Kidney epithelial cell (primary cell): Measurements from ENCODE around the gene SLC9A7. TPM values are rescaled to one million over a fixed set of nuclear protein-coding genes. Genes with fewer than 3 reads are reported as not detected.

Experiments used
- DNase-seq: peaks from one replicate; pipeline ENCODE4 v3.0.0-alpha.2; 2010; ENCODE audit warnings: low read depth
- H3K27me3 ChIP-seq: 2 replicates; pipeline ENCODE4 v1.6.0; 2011; ENCODE audit warnings: low read length; ENCODE audit not compliant: control insufficient read depth, insufficient read depth
- H3K36me3 ChIP-seq: 2 replicates; pipeline ENCODE4 v1.5.1; 2011; ENCODE audit warnings: low read length; ENCODE audit not compliant: control insufficient read depth, insufficient read depth
- H3K4me3 ChIP-seq: 2 replicates; pipeline ENCODE4 v1.5.1; 2011; ENCODE audit warnings: low read depth, mild to moderate bottlenecking, control low read depth, low read length
- total RNA-seq: library from RNA; depleted of rRNA; stranded (reverse); fragments of >200 nt; gene quantifications from 2 replicates; pipeline ENCODE4 v1.2.3, GENCODE V29; 2015
- TF ChIP-seq, protein P1 (sequence below): IDR thresholded peaks from 2 replicates; pipeline ENCODE4 v1.5.1; 2011; ENCODE audit warnings: mild to moderate bottlenecking, moderate library complexity, low read length, control low read depth, inconsistent platforms; ENCODE audit not compliant: insufficient read depth, poor library complexity, severe bottlenecking

The SLC9A7 gene
- total RNA-seq, 1 donor from 2014 or later, result 9.8 TPM

DNA sequence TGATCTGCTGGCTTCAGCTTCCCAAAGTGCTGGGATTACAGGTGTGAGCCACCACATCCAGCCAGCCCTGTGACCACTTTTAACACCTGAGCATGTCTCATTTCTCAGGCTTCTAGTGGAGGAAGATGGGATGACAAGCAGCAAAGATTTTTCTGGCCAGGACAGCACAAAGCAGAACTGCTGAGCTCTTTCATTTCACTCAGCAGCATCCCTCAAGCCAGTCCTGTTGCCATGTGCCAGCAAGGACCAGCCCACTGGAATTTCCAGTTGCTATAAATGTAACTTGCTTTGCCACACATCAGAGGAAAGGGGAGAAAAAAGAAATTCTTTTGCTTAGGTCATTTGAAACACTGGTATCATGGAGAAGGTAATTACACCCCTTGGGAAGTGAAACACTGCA, 75.9 kb downstream of the SLC9A7 start:
- no peaks in the 10 kb centered on the region for H3K36me3 ChIP-seq
- H3K4me3 ChIP-seq, result no peak overlapping the region
- DNase-seq, result no peak
- no peaks in the 10 kb centered on the region for H3K27me3 ChIP-seq
- TF ChIP-seq, protein P1, sequence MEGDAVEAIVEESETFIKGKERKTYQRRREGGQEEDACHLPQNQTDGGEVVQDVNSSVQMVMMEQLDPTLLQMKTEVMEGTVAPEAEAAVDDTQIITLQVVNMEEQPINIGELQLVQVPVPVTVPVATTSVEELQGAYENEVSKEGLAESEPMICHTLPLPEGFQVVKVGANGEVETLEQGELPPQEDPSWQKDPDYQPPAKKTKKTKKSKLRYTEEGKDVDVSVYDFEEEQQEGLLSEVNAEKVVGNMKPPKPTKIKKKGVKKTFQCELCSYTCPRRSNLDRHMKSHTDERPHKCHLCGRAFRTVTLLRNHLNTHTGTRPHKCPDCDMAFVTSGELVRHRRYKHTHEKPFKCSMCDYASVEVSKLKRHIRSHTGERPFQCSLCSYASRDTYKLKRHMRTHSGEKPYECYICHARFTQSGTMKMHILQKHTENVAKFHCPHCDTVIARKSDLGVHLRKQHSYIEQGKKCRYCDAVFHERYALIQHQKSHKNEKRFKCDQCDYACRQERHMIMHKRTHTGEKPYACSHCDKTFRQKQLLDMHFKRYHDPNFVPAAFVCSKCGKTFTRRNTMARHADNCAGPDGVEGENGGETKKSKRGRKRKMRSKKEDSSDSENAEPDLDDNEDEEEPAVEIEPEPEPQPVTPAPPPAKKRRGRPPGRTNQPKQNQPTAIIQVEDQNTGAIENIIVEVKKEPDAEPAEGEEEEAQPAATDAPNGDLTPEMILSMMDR, result no peak

DNA sequence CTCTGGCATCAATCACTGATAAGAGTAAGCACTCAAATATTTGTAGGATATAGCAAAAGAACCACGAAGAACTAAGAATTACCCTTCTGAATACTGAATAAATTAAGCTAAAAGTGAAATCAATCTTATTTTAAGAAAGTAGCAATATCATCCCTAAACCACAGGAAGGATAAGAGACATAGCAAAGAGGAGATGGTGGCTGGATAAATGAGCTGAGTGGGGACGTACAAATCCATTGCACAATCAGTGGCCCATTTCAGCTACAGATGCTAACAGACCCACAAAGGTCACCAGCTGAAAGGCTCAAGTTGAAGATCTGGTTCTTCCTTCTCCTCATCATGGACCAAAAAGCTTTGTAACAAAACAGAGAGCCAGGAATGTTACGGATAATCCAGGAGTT, 77.1 kb downstream of the SLC9A7 start:
- no peak for DNase-seq
- TF ChIP-seq, protein P1, result no peak
- no peaks in the 10 kb centered on the region for H3K27me3 ChIP-seq
- no peak overlapping the region for H3K4me3 ChIP-seq
- no peaks in the 10 kb centered on the region for H3K36me3 ChIP-seq

DNA sequence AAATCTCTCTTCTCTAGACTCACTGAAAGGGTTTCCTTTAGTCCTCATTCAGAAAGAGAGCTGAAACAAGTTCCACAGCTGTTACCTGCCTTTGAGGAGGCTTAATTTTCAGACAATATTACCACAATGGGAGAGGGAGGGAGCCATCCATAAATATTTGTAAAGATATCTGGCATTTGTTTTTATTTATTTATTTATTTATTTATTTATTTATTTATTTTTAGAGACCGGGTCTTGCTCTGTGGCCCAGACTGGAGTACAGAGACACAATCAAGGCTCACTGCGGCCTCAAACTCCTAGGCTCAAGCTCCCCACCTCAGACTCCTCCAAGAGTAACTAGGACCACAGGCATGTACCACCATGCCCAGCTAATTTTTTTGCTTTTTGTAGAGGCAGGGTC, 80.7 kb downstream of the SLC9A7 start:
- TF ChIP-seq, protein P1, result no peak
- DNase-seq, result no peak
- Histone ChIP-seq H3K27me3 (no peaks in the 10 kb centered on the region), H3K36me3 (no peaks in the 10 kb centered on the region), H3K4me3 (no peak overlapping the region)

DNA sequence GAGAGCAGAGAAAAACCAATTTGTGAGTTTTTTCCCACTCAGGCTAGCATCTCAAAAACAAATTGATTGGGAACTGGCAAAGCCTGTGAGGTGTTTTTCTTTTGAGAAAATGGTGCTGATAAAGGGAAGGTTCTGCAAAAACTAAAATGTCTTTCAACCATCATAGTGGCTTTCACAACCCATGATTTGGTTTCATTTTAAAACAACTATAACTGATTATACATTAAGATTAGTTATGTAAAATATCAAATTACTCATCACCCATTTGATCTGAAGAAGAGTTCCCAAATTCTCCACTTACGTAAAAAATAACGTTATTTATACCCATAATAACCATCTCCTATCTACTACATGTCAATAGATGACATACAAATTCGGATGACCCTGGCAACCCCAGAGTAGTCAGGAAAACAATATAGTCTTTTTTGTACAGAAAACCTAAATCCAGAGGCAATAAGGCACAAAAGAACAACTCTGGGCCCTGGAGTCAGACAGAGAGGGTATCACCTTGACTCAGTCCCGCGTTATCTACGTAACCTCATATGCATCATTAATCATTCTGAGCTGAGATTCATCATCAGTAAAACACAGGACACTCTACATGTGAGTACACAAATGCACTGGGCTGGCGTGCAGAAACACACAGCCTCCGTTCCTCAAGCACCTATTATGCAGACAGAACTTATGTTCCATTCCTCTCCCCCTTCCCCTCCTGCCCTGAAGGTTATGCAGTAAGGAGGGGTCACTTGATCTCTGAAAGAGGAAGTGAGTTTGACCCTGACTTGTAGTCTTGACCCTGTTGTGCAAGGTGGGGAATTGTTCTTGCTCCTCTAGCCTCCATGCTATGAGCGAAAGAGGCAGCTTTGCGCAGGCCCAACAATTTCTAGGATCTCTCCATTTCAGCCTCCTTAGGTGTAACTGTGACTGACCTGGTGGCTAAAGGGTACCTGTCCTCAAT, 82.2 kb downstream of the SLC9A7 start:
- no peak overlapping the region for H3K4me3 ChIP-seq
- TF ChIP-seq, protein P1, result no peak
- no peaks in the 10 kb centered on the region for H3K36me3 ChIP-seq
- H3K27me3 ChIP-seq, result no peaks in the 10 kb centered on the region
- no peak for DNase-seq

DNA sequence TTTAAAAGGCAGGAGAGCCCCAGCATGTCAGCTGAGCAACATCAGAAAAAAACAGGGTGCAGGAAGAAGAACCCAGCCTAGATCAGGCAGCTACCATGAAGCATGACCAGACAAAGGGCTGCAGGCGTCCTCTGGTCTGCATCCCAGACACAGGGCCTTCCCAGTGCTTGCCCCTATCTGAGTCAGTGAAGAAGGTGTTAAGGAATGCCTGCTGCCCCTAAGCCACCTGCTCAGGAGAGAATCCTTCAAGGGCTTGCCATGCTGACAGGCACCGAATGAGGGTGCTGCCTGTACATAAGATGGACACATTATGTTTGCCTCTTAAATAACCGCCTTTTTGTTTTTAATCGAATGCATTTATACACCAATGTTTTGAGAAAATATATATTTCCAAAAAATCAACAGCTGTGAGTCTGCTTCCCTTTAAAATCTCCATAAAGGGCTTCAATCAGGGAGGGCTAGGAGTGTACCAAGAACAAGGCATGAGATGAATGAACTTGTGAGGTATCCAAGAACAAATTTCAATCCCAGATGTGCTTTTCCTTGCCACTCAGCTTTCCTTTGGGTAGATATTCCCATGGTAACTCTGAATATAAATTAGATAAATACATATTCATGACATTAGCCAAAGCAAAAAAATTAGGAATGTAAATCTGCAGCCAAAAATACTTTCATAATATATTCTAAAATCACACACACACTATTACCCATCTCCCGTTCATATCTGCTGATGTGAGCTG, 85.1 kb downstream of the SLC9A7 start:
- TF ChIP-seq, protein P1, result no peak
- no peaks in the 10 kb centered on the region for H3K36me3 ChIP-seq
- DNase-seq, result no peak
- H3K4me3 ChIP-seq, result no peak overlapping the region
- H3K27me3 ChIP-seq, result no peaks in the 10 kb centered on the region
